ENCODE results near the gene ATF5.

ATF5 gene

GRCh38 chr19:49976496-49976895 is 47.5 kb downstream of the ATF5 start:
- no peaks in the 10 kb centered on the region for H3K36me3 ChIP-seq (ENCODE audit: control insufficient read depth, insufficient read depth, low read length)
- H3K9me3 ChIP-seq (ENCODE audit: control insufficient read depth, insufficient read depth, low read length) = no peaks in the 10 kb centered on the region

GRCh38 chr19:49977076-49977475 is 48.1 kb downstream of the ATF5 start:
- Histone ChIP-seq H3K9me3 (ENCODE audit: control insufficient read depth, insufficient read depth, low read length) (no peaks in the 10 kb centered on the region), H3K27me3 (ENCODE audit: control insufficient read depth, insufficient read depth, low read length) (no peaks in the 10 kb centered on the region), H3K4me3 (ENCODE audit: low read depth, low read length) (no peak overlapping the region), H3K9ac (ENCODE audit: low read depth, low read length) (no peak overlapping the region), H3K4me1 (ENCODE audit: control insufficient read depth, insufficient read depth, low read length) (no peaks in the 10 kb centered on the region), H3K36me3 (ENCODE audit: control insufficient read depth, insufficient read depth, low read length) (no peaks in the 10 kb centered on the region)

More at GRCh38 chr19:49976496-49976895, 47.5 kb downstream of the ATF5 start:
- H3K9ac ChIP-seq (ENCODE audit: low read depth, low read length) = no peak overlapping the region
- H3K27me3 ChIP-seq (ENCODE audit: control insufficient read depth, insufficient read depth, low read length) = no peaks in the 10 kb centered on the region
- H3K4me1 ChIP-seq (ENCODE audit: control insufficient read depth, insufficient read depth, low read length) = no peaks in the 10 kb centered on the region
- H3K4me3 ChIP-seq (ENCODE audit: low read depth, low read length) = no peak overlapping the region

- Histone ChIP-seq H3K4me1 (ENCODE audit: control insufficient read depth, insufficient read depth, low read length) (no peaks in the 10 kb centered on the region), H3K4me3 (ENCODE audit: low read depth, low read length) (no peak overlapping the region), H3K27me3 (ENCODE audit: control insufficient read depth, insufficient read depth, low read length) (no peaks in the 10 kb centered on the region), H3K36me3 (ENCODE audit: control insufficient read depth, insufficient read depth, low read length) (no peaks in the 10 kb centered on the region), H3K9me3 (ENCODE audit: control insufficient read depth, insufficient read depth, low read length) (no peaks in the 10 kb centered on the region), H3K9ac (ENCODE audit: low read depth, low read length) (no peak overlapping the region)
Measured at GRCh38 chr19:49977881-49978280, 48.9 kb downstream of the ATF5 start.

GRCh38 chr19:49978324-49978723 is 49.3 kb downstream of the ATF5 start:
- no peaks in the 10 kb centered on the region for H3K36me3 ChIP-seq (ENCODE audit: control insufficient read depth, insufficient read depth, low read length)
- H3K4me3 ChIP-seq (ENCODE audit: low read depth, low read length) = no peak overlapping the region
- H3K9me3 ChIP-seq (ENCODE audit: control insufficient read depth, insufficient read depth, low read length) = no peaks in the 10 kb centered on the region
- H3K4me1 ChIP-seq (ENCODE audit: control insufficient read depth, insufficient read depth, low read length) = no peaks in the 10 kb centered on the region
- no peak overlapping the region for H3K9ac ChIP-seq (ENCODE audit: low read depth, low read length)
- no peaks in the 10 kb centered on the region for H3K27me3 ChIP-seq (ENCODE audit: control insufficient read depth, insufficient read depth, low read length)

- H3K4me3 ChIP-seq (ENCODE audit: low read depth, low read length) = no peak overlapping the region
- H3K9ac ChIP-seq (ENCODE audit: low read depth, low read length) = no peak overlapping the region
- H3K36me3 ChIP-seq (ENCODE audit: control insufficient read depth, insufficient read depth, low read length) = peaks cover 2% of the 10 kb centered on the region
- H3K4me1 ChIP-seq (ENCODE audit: control insufficient read depth, insufficient read depth, low read length) = no peaks in the 10 kb centered on the region
- no peaks in the 10 kb centered on the region for H3K9me3 ChIP-seq (ENCODE audit: control insufficient read depth, insufficient read depth, low read length)
- H3K27me3 ChIP-seq (ENCODE audit: control insufficient read depth, insufficient read depth, low read length) = no peaks in the 10 kb centered on the region
Measured at GRCh38 chr19:49981603-49982593, 52.9 kb downstream of the ATF5 start.

Data from iPS-15b (cell line).